ENCODE measurements around the gene RPL29.
"Not testable (repeated sequence)": the region's sequence is repeated elsewhere in the genome, so short reads cannot be mapped to it uniquely, and the experiment has no call there.

RPL29 gene

DNA sequence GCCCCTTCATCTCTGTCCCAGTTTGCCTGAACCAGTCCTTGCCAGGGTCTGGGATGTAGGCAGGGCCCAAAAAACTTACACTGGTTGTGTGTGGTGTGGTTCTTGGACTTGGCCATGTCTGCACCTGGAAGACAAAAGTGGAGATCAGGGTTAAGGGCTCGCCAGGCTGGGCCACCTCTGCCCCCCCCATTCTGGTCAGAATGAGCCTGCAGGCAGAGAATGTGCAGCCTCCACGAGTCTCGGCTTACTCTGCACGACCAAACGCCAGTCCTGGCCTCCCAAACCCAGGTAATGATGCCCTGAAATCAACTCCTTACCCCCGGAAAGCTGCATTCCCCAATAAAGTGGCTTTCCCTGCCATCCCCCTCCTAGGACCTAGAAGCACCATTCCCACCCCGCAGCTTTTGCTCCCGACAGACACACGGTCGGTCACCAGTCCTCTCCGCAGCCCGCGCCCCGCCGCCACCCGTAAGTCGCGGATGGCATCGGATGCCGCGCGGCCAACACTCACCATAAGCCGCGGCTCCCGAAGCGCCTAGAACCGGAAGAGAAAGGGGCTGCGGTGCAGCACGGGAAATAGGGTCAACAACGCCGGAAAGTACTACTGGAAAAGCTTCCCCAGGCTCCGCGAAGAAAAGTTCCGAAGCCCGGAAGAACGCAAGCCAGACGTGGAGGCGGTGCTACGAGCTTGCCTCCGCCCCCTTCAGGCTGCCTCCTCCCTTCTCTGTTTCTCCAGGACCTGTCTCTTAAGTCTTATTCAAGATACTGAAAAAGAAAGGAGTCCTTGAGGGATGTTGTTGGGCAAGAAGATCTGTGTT, at the start of gene RPL29:
Gene RPL29, minus strand, starts transcription at position 550 of the 818 bp plus-strand sequence. Its CDS starts 434 bp downstream, at position 116.
- DNase-seq = peak; percentile 90

GRCh38 chr3:52044869-52045619, 49.3 kb upstream of the RPL29 start:
- DNase-seq = no peak

- no peak for DNase-seq
These were observed 48.1 kb upstream of the RPL29 start for GRCh38 chr3:52043750-52044149.

- DNase-seq = not testable (repeated sequence)
These were observed 47.3 kb upstream of the RPL29 start for GRCh38 chr3:52043039-52043438.

GRCh38 chr3:52041118-52041731, 45.5 kb upstream of the RPL29 start:
- DNase-seq = no peak

- DNase-seq = no peak
These were observed 44.9 kb upstream of the RPL29 start for GRCh38 chr3:52040600-52040999.

GRCh38 chr3:52039846-52040245, 44.2 kb upstream of the RPL29 start:
- no peak for DNase-seq

GRCh38 chr3:52039426-52039825, 43.7 kb upstream of the RPL29 start:
- DNase-seq = no peak

DNA sequence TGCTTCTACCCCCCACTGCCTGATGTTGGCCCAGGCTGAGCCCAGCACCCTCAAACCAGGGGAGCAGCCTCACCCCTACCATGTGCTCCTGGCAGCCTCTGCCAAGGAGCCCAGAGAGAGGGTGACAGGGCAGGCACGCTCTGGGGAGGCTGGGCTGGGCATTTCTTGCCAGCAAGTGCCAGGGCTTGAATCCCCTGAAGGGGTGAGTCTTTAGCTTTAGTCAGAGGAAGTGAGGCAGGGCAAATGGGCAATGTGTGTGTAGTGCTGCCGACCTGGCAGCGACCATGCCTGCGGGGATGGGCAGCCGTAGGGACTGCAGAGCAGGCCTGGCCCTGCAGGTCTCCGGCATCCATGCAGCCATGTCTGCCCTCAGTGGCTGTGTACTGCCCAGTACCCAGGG, 42.5 kb upstream of the RPL29 start:
- DNase-seq = no peak

DNA sequence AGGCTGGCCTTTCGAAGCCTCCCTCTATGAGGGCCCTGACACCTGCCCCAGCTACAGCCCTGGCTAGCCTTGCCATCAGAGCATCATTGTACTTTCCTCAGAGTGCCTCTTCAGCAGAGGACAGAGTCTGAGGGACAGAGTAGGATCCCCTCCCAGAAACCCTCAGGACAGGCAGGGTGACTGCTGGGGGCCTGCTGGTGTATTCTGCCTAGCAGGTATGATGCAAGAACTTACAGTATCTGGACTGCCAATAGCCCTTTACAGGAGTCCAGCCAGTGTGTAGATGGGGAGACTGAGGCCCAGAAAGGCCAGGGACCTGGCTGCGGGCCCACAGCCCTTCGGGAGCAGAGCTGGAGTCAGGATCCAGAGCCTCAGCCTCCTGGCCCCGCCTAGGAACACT, 41.6 kb upstream of the RPL29 start:
- no peak for DNase-seq

DNA sequence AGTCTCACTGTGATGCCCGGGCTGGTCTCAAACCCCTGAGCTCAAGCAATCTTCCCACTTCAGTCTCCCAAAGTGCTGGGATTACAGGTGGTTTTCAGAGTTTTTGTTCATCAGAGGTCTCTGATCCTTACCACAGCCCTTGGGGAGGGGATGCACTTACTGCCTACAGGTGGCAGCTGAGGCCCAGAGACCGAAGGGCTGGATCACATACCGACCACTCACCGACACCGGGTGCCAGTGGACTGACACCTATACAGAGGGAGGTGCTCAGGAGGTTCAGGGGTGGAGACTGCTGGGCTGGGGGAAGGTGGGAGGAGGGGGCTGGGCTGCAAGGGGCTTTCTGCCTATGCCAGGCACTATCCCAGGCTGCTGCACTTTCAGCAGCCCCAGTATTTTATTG, 41.1 kb upstream of the RPL29 start:
- no peak for DNase-seq

GRCh38 chr3:52036222-52036694, 40.6 kb upstream of the RPL29 start:
- DNase-seq = no peak

GRCh38 chr3:52034651-52035050, 39.0 kb upstream of the RPL29 start:
- no peak for DNase-seq

GRCh38 chr3:52034212-52034611, 38.5 kb upstream of the RPL29 start:
- DNase-seq = no peak

DNA sequence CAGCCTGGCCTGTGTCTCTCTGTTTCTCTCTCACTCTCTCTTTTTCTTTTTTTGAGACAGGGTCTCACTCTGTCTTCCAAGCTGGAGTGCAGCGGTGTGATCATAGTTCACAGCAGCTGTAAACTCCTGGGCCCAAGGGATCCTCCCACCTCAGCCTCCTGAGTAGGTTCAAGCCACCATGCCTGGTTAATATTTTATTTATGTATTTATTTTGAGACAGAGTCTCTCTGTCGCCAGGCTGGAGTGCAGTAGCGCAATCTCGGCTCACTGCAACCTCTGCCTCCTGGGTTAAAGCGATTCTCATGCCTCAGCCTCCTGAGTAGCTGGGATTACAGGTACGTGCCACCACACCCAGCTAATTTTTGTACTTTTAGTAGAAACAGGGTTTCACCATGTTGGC, 38.1 kb upstream of the RPL29 start:
- DNase-seq = not testable (repeated sequence)

- DNase-seq = no peak
These were observed 37.2 kb upstream of the RPL29 start for GRCh38 chr3:52032702-52033408.

- DNase-seq = no peak
These were observed 36.2 kb upstream of the RPL29 start for GRCh38 chr3:52031896-52032295.

- no peak for DNase-seq
These were observed 35.1 kb upstream of the RPL29 start for GRCh38 chr3:52030714-52031310.

DNA sequence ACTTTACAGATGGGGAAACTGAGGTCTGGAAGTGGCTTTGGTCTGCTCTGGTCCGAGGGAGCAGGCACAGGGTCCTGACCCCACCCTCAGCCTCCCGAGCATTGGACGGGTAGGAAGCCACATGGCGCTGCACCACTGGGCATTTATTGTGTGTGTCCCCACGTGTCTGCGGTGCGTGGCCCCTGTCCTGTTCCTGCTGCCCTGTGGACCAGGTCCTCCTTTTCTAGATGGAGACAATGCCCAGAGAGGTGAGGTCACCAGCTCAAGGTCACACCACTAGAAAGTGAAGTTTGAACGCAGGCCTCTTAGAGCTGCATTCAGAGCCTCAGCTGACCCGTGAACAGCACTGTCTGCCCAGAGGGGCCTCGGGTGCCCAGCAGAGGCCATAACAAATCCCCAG, 33.8 kb upstream of the RPL29 start:
- DNase-seq = no peak

DNA sequence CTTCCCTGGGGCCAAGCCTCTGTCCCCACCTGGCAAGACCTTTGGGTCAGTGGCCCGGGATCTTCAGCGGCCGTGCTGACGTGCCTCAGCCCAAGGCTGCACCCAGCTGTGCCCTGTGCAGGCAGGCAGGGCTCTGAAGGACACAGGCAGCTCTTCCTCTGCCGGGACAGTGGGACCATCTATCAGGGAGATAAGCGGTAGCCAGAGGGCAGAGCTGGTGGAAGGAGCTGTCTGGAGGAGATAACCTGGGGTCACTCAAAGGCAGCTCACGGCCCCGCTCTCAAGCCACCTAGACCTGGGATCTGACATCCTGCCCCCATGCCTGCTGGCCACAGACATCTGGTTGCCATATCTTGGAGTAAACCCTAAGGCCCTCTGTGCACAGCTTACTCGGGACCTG, 33.4 kb upstream of the RPL29 start:
- no peak for DNase-seq

GRCh38 chr3:52028572-52028971, 32.9 kb upstream of the RPL29 start:
- no peak for DNase-seq

- DNase-seq = no peak
These were observed 30.3 kb upstream of the RPL29 start for GRCh38 chr3:52026041-52026440.

DNA sequence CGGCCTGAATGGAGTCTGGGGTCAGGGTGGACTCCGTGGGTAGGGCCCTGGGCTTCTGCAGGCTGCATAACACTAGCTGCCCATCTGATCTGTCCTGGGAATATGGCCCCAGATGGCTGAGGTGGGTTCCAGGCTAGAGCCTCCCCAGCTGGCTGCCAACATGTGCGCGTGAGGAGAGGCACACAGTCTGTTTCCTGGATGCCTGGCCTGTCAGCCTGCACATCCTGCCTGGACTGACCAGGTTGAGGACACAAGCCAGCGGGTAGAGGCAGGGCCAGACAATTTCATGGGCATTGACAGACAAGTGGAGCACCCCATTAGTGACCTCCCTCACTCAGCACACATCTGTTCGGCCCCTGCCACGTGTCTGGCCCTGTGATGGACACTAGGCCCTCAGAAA, 29.8 kb upstream of the RPL29 start:
- no peak for DNase-seq

All from stimulated activated naive CD4-positive, alpha-beta T cell treated with Interleukin-2 at 50 U/mL for 16 hours (primary cell).